HepG2 (cell line): ENCODE measurements around the gene TRMT1. TPM values are rescaled to one million over a fixed set of nuclear protein-coding genes. Genes with fewer than 3 reads are reported as not detected.

Experiments
- HBP1 ChIP-seq: IDR thresholded peaks from 2 replicates; pipeline ENCODE4 v1.6.1; 2016; ENCODE audit warnings: low read depth, control low read depth
- HMGA1 ChIP-seq: sonication (generic); formaldehyde crosslinking; conservative IDR thresholded peaks from 2 replicates; pipeline ENCODE4 v1.4.0; 2020; ENCODE audit warnings: missing genetic modification reagents
- HMGXB3 ChIP-seq: sonication (generic); formaldehyde crosslinking; IDR thresholded peaks from 2 replicates; pipeline ENCODE4 v1.4.0; 2020; ENCODE audit warnings: missing genetic modification reagents, borderline replicate concordance
- LCORL ChIP-seq, 2 experiments: fragments of 450-650 bp in 1 of 2; sonication (generic) in 1 of 2; formaldehyde crosslinking in 1 of 2; IDR thresholded peaks; 2 replicates each; pipeline versions ENCODE4 v1.5.0 to v1.6.1; 2017 to 2020; ENCODE audit warnings: antibody characterized with exemption in 1 of 2, missing genetic modification reagents in 1 of 2
- MATR3 ChIP-seq: sonication (generic); formaldehyde crosslinking; IDR thresholded peaks from 2 replicates; pipeline ENCODE4 v1.4.0; 2020; ENCODE audit warnings: missing genetic modification reagents
- MXD1 ChIP-seq: sonication (generic); formaldehyde crosslinking; IDR thresholded peaks from 2 replicates; pipeline ENCODE4 v1.4.0; 2020; ENCODE audit warnings: mild to moderate bottlenecking, missing genetic modification reagents
- NFRKB ChIP-seq: fragments of 450-650 bp; IDR thresholded peaks from 2 replicates; pipeline ENCODE4 v1.6.1; 2017
- NFYC ChIP-seq: IDR thresholded peaks from 2 replicates; pipeline ENCODE4 v1.6.1; 2016; ENCODE audit warnings: missing genetic modification reagents, missing compliant biosample characterization
- NR2C2 ChIP-seq: sonication (generic); formaldehyde crosslinking; IDR thresholded peaks from 2 replicates; pipeline ENCODE4 v1.4.0; 2020; ENCODE audit warnings: missing genetic modification reagents, mild to moderate bottlenecking, moderate library complexity, borderline replicate concordance
- RARA ChIP-seq: IDR thresholded peaks from 2 replicates; pipeline ENCODE4 v1.6.1; 2016; ENCODE audit warnings: missing genetic modification reagents, missing compliant biosample characterization
- SMAD1 ChIP-seq: sonication (generic); formaldehyde crosslinking; IDR thresholded peaks from 2 replicates; pipeline ENCODE4 v1.4.0; 2020; ENCODE audit warnings: missing genetic modification reagents, low read depth, mild to moderate bottlenecking, borderline replicate concordance
- SNAI1 ChIP-seq: sonication (generic); formaldehyde crosslinking; IDR thresholded peaks from 2 replicates; pipeline ENCODE4 v1.5.0; 2020; ENCODE audit warnings: mild to moderate bottlenecking, missing genetic modification reagents, borderline replicate concordance
- TRIM24 ChIP-seq: sonication (generic); formaldehyde crosslinking; IDR thresholded peaks from 2 replicates; pipeline ENCODE4 v1.8.0; 2022; ENCODE audit warnings: mild to moderate bottlenecking, missing genetic modification reagents
- ZHX1 ChIP-seq: sonication (generic); formaldehyde crosslinking; IDR thresholded peaks from 2 replicates; pipeline ENCODE4 v1.8.1; 2022; ENCODE audit warnings: low read depth, mild to moderate bottlenecking, missing genetic modification reagents
- ZNF333 ChIP-seq: sonication (generic); formaldehyde crosslinking; IDR thresholded peaks from 2 replicates; pipeline ENCODE4 v1.4.0; 2020; ENCODE audit warnings: mild to moderate bottlenecking, missing genetic modification reagents, borderline replicate concordance
- ZNF33B ChIP-seq: sonication (generic); formaldehyde crosslinking; IDR thresholded peaks from 2 replicates; pipeline ENCODE4 v1.5.1; 2020; ENCODE audit warnings: mild to moderate bottlenecking, missing genetic modification reagents
- ZNF513 ChIP-seq: sonication (generic); formaldehyde crosslinking; conservative IDR thresholded peaks from 2 replicates; pipeline ENCODE4 v1.5.0; 2020; ENCODE audit warnings: missing genetic modification reagents
- ZNF724P ChIP-seq: sonication (generic); formaldehyde crosslinking; IDR thresholded peaks from 2 replicates; pipeline ENCODE4 v1.8.0; 2022; ENCODE audit warnings: missing genetic modification reagents, borderline replicate concordance
- polyA plus RNA-seq, 8 experiments: library from polyadenylated mRNA; depleted of rRNA in 3 of 8; stranded (reverse) in 7 of 8; unstranded in 1 of 8; fragments of >200 nt; fragmentation: Illumina TruSeq in 4 of 8; extraction: Trizol in 4 of 8; gene quantifications; 2 replicates each; pipeline versions ENCODE4 v1.2.1 to v1.2.3, GENCODE V29; 2011 to 2016; ENCODE audit warnings: low read depth in 4 of 8, missing spikeins in 1 of 8, mixed read lengths in 1 of 8; ENCODE audit not compliant: insufficient read depth in 1 of 8
- total RNA-seq, 5 experiments: library from RNA; depleted of rRNA; stranded (reverse); fragments of >200 nt; fragmentation: Illumina TruSeq; extraction: Trizol; gene quantifications; 2 replicates each; pipeline ENCODE4 v1.2.3, GENCODE V29; 2016; ENCODE audit warnings: low read depth in 1 of 5

TRMT1 gene
- total and polyA plus RNA-seq, 2 of the 13 experiments (the other 11 are each of a cell fraction or from before 2014, with no cell fraction given): 35.5 to 44.1 TPM

- TF ChIP-seq ZHX1 (0 out of 2 replicates have a peak, but pooled peaks have one; percentile 80), HBP1 (CRISPR knock-in tag) (no peak), ZNF513 (no peak), RARA (CRISPR knock-in tag) (peak; percentile 55), HMGXB3 (CRISPR knock-in tag) (peak; percentile 68; the same call in 1 of the 2 replicates), SNAI1 (CRISPR knock-in tag) (peak; percentile 62), NFYC (CRISPR knock-in tag) (peak; percentile 59), HMGA1 (CRISPR knock-in tag) (no peak), NR2C2 (peak; percentile 76), LCORL (IDR thresholded peaks at IDR 0.05) (no peak), LCORL (CRISPR knock-in tag; IDR thresholded peaks at IDR 0.05) (peak; percentile 91), NFRKB (no peak), ZNF333 (no peak), MATR3 (CRISPR knock-in tag) (no peak), TRIM24 (CRISPR knock-in tag) (no peak), MXD1 (CRISPR knock-in tag) (peak; percentile 85), SMAD1 (CRISPR knock-in tag) (peak; percentile 54; the same call in 1 of the 2 replicates), ZNF724P (CRISPR knock-in tag) (peak; percentile 70; the same call in 1 of the 2 replicates), ZNF33B (CRISPR knock-in tag) (no peak)
Measured at GRCh38 chr19:13162724-13163608, 46.4 kb upstream of the TRMT1 start (continued).
